ENCODE results near the gene TBC1D16.
"Not testable (repeated sequence)": the region's sequence is repeated elsewhere in the genome, so short reads cannot be mapped to it uniquely, and the experiment has no call there.

The TBC1D16 gene

GRCh38 chr17:79997011-79997660, 38.5 kb downstream of the TBC1D16 start:
- no peak overlapping the region for H3K4me3 ChIP-seq
- TF ChIP-seq CTCF (IDR thresholded peaks at IDR 0.05): no peak
- no peak for DNase-seq
- intact Hi-C loops (cut with DNase I; ENCODE audit: low total_unique reads): no loop called here
- peaks cover 0 to 26% of the 10 kb centered on the region in 2 donors for H3K27me3 ChIP-seq
- no peaks in the 10 kb centered on the region for H3K9me3 ChIP-seq
- no peak overlapping the region for H3K27ac ChIP-seq
- H3K4me1 ChIP-seq: peaks cover 0 to 16% (median 7%) of the 10 kb centered on the region in 4 donors
- peaks cover 0 to 18% (median 6%) of the 10 kb centered on the region in 3 donors for H3K36me3 ChIP-seq

- H3K36me3 ChIP-seq: peaks cover 0 to 13% (median 0%) of the 10 kb centered on the region in 3 donors
- no peak for TF ChIP-seq CTCF (IDR thresholded peaks at IDR 0.05)
- peaks cover 0 to 25% (median 16%) of the 10 kb centered on the region in 4 donors for H3K4me1 ChIP-seq
- intact Hi-C loops (cut with DNase I; ENCODE audit: low total_unique reads): no loop called here
- no peak overlapping the region for H3K27ac ChIP-seq
- H3K9me3 ChIP-seq: no peaks in the 10 kb centered on the region
- H3K27me3 ChIP-seq: peaks cover 0 to 26% of the 10 kb centered on the region in 2 donors
- H3K4me3 ChIP-seq: no peak overlapping the region
- DNase-seq: no peak
Observed at GRCh38 chr17:79996291-79996690, 39.4 kb downstream of the TBC1D16 start.

GRCh38 chr17:79995696-79996095, 40.0 kb downstream of the TBC1D16 start:
- Histone ChIP-seq H3K27ac (no peak overlapping the region), H3K4me3 (no peak overlapping the region), H3K4me1 (peaks cover 0 to 28% (median 17%) of the 10 kb centered on the region in 4 donors), H3K9me3 (no peaks in the 10 kb centered on the region), H3K36me3 (peaks cover 0 to 7% (median 0%) of the 10 kb centered on the region in 3 donors), H3K27me3 (peaks cover 0 to 26% of the 10 kb centered on the region in 2 donors)
- TF ChIP-seq CTCF (IDR thresholded peaks at IDR 0.05): no peak
- DNase-seq: no peak
- intact Hi-C loops (cut with DNase I; ENCODE audit: low total_unique reads): no loop called here

DNA sequence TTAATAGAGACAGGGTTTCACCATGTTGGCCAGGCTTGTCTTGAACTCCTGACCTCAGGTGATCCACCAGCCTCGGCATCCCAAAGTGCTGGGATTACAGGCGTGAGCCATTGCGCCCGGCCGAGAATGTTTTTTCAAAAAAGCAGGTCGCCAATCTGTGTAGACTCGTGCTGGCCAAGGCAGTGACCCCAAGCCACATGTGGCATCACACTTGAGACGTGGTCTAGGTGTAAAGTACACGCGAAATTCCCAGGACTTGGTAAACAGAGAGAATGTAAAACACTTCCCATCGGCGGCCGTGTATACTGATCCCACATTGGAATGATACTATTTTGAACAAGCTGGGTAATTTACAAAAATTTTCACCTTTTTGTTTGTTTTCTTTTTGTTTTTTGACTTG, 41.1 kb downstream of the TBC1D16 start:
- intact Hi-C loops (cut with DNase I; ENCODE audit: low total_unique reads): loop anchor here (5.0 kb wide), 1 partner anchor 247 kb away; no protein-coding TSS in a partner anchor
- no peak overlapping the region for H3K4me3 ChIP-seq
- TF ChIP-seq CTCF (IDR thresholded peaks at IDR 0.05): no peak
- peaks cover 0 to 26% of the 10 kb centered on the region in 2 donors for H3K27me3 ChIP-seq
- H3K9me3 ChIP-seq: no peaks in the 10 kb centered on the region
- no peaks in the 10 kb centered on the region for H3K36me3 ChIP-seq
- no peak overlapping the region for H3K27ac ChIP-seq
- no peak for DNase-seq
- peaks cover 0 to 28% (median 17%) of the 10 kb centered on the region in 4 donors for H3K4me1 ChIP-seq

- not testable (repeated sequence) for DNase-seq, H3K9me3 ChIP-seq, H3K4me3 ChIP-seq, H3K27ac ChIP-seq, H3K36me3 ChIP-seq
- intact Hi-C loops (cut with DNase I; ENCODE audit: low total_unique reads): loop anchor here (5.0 kb wide), 1 partner anchor 247 kb away; no protein-coding TSS in a partner anchor
- peaks cover 0 to 26% of the 10 kb centered on the region in 2 donors for H3K27me3 ChIP-seq
- peaks cover 0 to 28% (median 17%) of the 10 kb centered on the region in 4 donors for H3K4me1 ChIP-seq
Observed at GRCh38 chr17:79994228-79994569, 41.5 kb downstream of the TBC1D16 start.

DNA sequence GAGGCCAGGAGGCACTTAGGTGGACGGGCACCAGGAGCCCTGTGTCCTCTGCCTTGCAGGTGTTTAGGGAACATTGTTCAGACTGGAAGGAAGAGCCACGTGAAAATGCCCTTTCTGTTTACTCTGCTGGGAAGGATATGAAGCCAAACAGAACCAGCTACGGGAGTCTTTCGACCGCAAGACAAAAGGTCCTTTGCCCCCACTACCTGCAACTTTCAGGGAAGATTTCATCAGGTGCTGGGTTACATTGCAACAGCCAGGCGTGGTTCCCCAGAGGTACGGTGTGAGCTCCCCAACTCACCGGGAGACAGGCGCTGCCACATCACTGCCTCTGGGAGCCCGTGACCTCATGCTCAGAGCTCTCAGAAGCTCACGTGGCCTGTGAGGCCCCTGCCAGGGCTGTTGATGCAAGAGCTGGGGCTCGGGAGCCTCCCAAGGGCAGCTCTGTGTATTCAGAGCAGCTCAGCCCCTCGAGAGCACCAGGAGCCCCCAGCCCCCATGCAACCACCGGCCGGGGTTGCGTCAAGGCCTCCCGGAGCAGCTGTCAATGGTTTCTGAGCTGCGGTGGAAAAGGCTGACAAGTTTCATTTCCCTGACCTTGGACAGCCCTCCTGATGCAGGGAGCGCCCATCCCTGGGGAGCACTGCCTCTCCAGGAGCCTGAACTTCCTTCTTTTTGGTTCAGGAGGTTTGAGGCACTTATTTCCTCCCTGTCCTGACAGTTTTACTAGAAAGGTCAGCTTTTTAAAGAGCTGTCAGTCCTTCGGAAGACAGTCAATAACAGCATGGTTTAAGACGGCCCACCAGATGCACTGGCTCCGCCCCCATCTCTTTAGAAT, 42.1 kb downstream of the TBC1D16 start:
- Histone ChIP-seq H3K9me3 (no peaks in the 10 kb centered on the region), H3K36me3 (no peaks in the 10 kb centered on the region), H3K27me3 (peaks cover 0 to 26% of the 10 kb centered on the region in 2 donors), H3K4me3 (no peak overlapping the region), H3K4me1 (peaks cover 0 to 34% (median 17%) of the 10 kb centered on the region in 4 donors), H3K27ac (no peak overlapping the region)
- intact Hi-C loops (cut with DNase I; ENCODE audit: low total_unique reads): loop anchor here (5.0 kb wide), 1 partner anchor 246 kb away; no protein-coding TSS in a partner anchor
- DNase-seq: peak; percentile 72
- TF ChIP-seq CTCF (IDR thresholded peaks at IDR 0.05): no peak
